A673 (cell line): ENCODE measurements around the gene INPP5A.

Experiments
- CTCF ChIP-seq: fragments of 300-800, 200-600 bp; sonication (generic); conservative IDR thresholded peaks from 2 replicates; pipeline ENCODE4 v1.5.1; 2017; ENCODE audit warnings: low read depth, mild to moderate bottlenecking, antibody characterized with exemption, low read length, moderate library complexity, mixed read lengths
- EZH2 ChIP-seq: fragments of 200-600 bp; sonication (generic); IDR thresholded peaks from 2 replicates; pipeline ENCODE4 v1.6.1; 2017; ENCODE audit warnings: borderline replicate concordance, low read depth, mild to moderate bottlenecking, mixed read lengths, antibody characterized with exemption, low read length; ENCODE audit not compliant: poor library complexity, severe bottlenecking

- TF ChIP-seq CTCF (no peak), EZH2 (no peak)
These were observed 239.9 kb downstream of the INPP5A start for GRCh38 chr10:132777441-132777840.
